Measurements from ENCODE around the gene BTN3A1.

- no peak for TF ChIP-seq GATA2 (IDR thresholded peaks at IDR 0.05; ENCODE audit: low read depth, low read length)
- no peak for TF ChIP-seq GATA3 (IDR thresholded peaks at IDR 0.05; ENCODE audit: low read depth, low read length)
These were observed 20.0 kb upstream of the BTN3A1 start for GRCh38 chr6:26382121-26382520.
